Right lobe of liver (tissue), 4 donors: ENCODE results near the gene MAGI1.

ENCODE experiments used
- CTCF ChIP-seq, 4 donors: fragments of 200-600 bp in 3 of 4; fragments of 450-650 bp in 1 of 4; IDR thresholded peaks; one replicate each; pipeline versions ENCODE4 v1.5.1 to v1.8.0; 2016 to 2022; ENCODE audit warnings: antibody characterized with exemption in 4 of 4, mild to moderate bottlenecking in 2 of 4
- POLR2A ChIP-seq: fragments of 450-650 bp; IDR thresholded peaks from one replicate; pipeline ENCODE4 v1.6.1; 2017; ENCODE audit warnings: antibody characterized with exemption, mild to moderate bottlenecking
- donor health status: DM: no; HTN: no; CAD: no.
- donor health status: DM: no; HTN: no; CAD: no.
- donor health status: DM: no; HTN: yes; CAD: no.

GRCh38 chr3:65796676-65797075, 242.0 kb downstream of the MAGI1 start:
- TF ChIP-seq POLR2A (no peak), CTCF (IDR thresholded peaks at IDR 0.05) (no peak)
